GM12878 (cell line): Measurements from ENCODE around the gene MAST4. TPM values are rescaled to one million over a fixed set of nuclear protein-coding genes. Genes with fewer than 3 reads are reported as not detected.

Experiments used
- ATAC-seq: fragments of 200-7000 bp; cut with Tn5 transposase; 3 replicates; pipeline ENCODE4 v1.9.1; 2020; ENCODE audit warnings: mild to moderate bottlenecking, moderate library complexity
- BruUV-seq: library from RNA; stranded (reverse); fragments of 400-500 nt; replicated peaks from 2 replicates; lab custom pipeline; 2021; lab: Mats Ljungman, UMichigan
- CTCF ChIA-PET: fragments of 300-600 bp; sonication (Branson Sonifier 250); formaldehyde crosslinking; extraction: SDS; loops from one replicate; lab custom pipeline; 2021; ENCODE audit warnings: inconsistent platforms; lab: Yijun Ruan, JAX
- POLR2A ChIA-PET: fragments of 350-600 bp; formaldehyde crosslinking; extraction: SDS; loops from one replicate; lab custom pipeline; 2021; ENCODE audit warnings: inconsistent platforms; lab: Charles Lee
- RAD21 ChIA-PET: fragments of 300-600 bp; sonication (Branson Sonifier 250); formaldehyde crosslinking; loops from one replicate; lab custom pipeline; 2023; ENCODE audit warnings: antibody characterized with exemption; ENCODE audit not compliant: unreplicated experiment; lab: Charles Lee
- SMC1A ChIA-PET: fragments of 300-600 bp; sonication (Branson Sonifier 250); formaldehyde crosslinking; loops from one replicate; lab custom pipeline; 2023; ENCODE audit not compliant: unreplicated experiment, uncharacterized antibody; lab: Charles Lee
- DNase-seq: peaks from one replicate; pipeline ENCODE4 v3.0.0-alpha.2; 2011; ENCODE audit warnings: low read depth, low spot score
- FAIRE-seq: peaks from 3 replicates; lab custom pipeline; 2011; peaks lifted over from hg19 to GRCh38; lab: Jason Lieb, UNC
- H2AFZ ChIP-seq: 2 replicates; pipeline ENCODE4 v1.6.0; 2011; ENCODE audit warnings: low read depth, low read length, control low read depth; ENCODE audit not compliant: control insufficient read depth
- H3K27ac ChIP-seq: 2 replicates; pipeline ENCODE4 v1.5.1; 2011; ENCODE audit warnings: control low read depth; ENCODE audit not compliant: control insufficient read depth, insufficient read depth
- H3K27me3 ChIP-seq, 2 experiments: replicated peaks in 1 of 2; 2 replicates each; pipeline versions ENCODE4 v1.6.0 to v1.6.1; 2011; ENCODE audit warnings: low read length in 1 of 2; ENCODE audit not compliant: control insufficient read depth in 2 of 2, insufficient read depth in 2 of 2
- H3K36me3 ChIP-seq, 2 experiments: 2 replicates each; pipeline ENCODE4 v1.5.1; 2011; ENCODE audit warnings: low read length in 1 of 2; ENCODE audit not compliant: control insufficient read depth in 2 of 2, insufficient read depth in 2 of 2
- H3K4me1 ChIP-seq: 2 replicates; pipeline ENCODE4 v1.6.1; 2011; ENCODE audit warnings: mild to moderate bottlenecking, low read length, moderate library complexity, mixed read lengths; ENCODE audit not compliant: control insufficient read depth, insufficient read depth
- H3K4me2 ChIP-seq: 2 replicates; pipeline ENCODE4 v1.6.0; 2011; ENCODE audit warnings: control low read depth; ENCODE audit not compliant: control insufficient read depth, insufficient read depth
- H3K4me3 ChIP-seq: fragments of 200-600 bp; sonication (generic); 2 replicates; pipeline ENCODE4 v1.5.1; 2016
- H3K79me2 ChIP-seq: 2 replicates; pipeline ENCODE4 v1.6.0; 2011; ENCODE audit warnings: low read length; ENCODE audit not compliant: control insufficient read depth, insufficient read depth
- H3K9ac ChIP-seq: 2 replicates; pipeline ENCODE4 v1.8.0; 2011; ENCODE audit warnings: low read length, control low read depth, mixed read lengths; ENCODE audit not compliant: control insufficient read depth, insufficient read depth
- H3K9me3 ChIP-seq: replicated peaks from 3 replicates; pipeline ENCODE4 v1.5.1; 2011; ENCODE audit warnings: mild to moderate bottlenecking, low read length; ENCODE audit not compliant: control insufficient read depth, insufficient read depth
- H4K20me1 ChIP-seq: 2 replicates; pipeline ENCODE4 v1.6.0; 2011; ENCODE audit not compliant: control insufficient read depth, insufficient read depth
- ATF7 ChIP-seq: fragments of 450-650 bp; IDR thresholded peaks from 2 replicates; pipeline ENCODE4 v1.6.1; 2016; ENCODE audit warnings: low read depth, mild to moderate bottlenecking
- BCL11A ChIP-seq: IDR thresholded peaks from 2 replicates; pipeline ENCODE4 v1.6.1; 2011; ENCODE audit warnings: low read depth, low read length
- EGR1 ChIP-seq, 2 experiments: IDR thresholded peaks; 1 replicate in 1 of 2; 2 replicates in 1 of 2; pipeline ENCODE4 v1.6.1; 2011 to 2012; ENCODE audit warnings: low read depth in 2 of 2, low read length in 2 of 2, borderline replicate concordance in 1 of 2, mild to moderate bottlenecking in 1 of 2, moderate library complexity in 1 of 2
- HDAC2 ChIP-seq: fragments of 200-600 bp; sonication (generic); IDR thresholded peaks from 2 replicates; pipeline ENCODE4 v1.6.1; 2017
- HDAC6 ChIP-seq: fragments of 200-600 bp; sonication (generic); IDR thresholded peaks from one replicate; pipeline ENCODE4 v1.8.0; 2017; ENCODE audit warnings: antibody characterized with exemption; ENCODE audit not compliant: unreplicated experiment
- LARP7 ChIP-seq: fragments of 450-650 bp; IDR thresholded peaks from 2 replicates; pipeline ENCODE4 v1.6.1; 2017; ENCODE audit warnings: mild to moderate bottlenecking
- MTA3 ChIP-seq: IDR thresholded peaks from 2 replicates; pipeline ENCODE4 v1.6.1; 2012; ENCODE audit warnings: low read length, inconsistent platforms, borderline replicate concordance
- NFIC ChIP-seq: IDR thresholded peaks from 2 replicates; pipeline ENCODE4 v1.6.1; 2012; ENCODE audit warnings: low read depth, mild to moderate bottlenecking, inconsistent platforms, low read length, moderate library complexity
- NFYB ChIP-seq: IDR thresholded peaks from 2 replicates; pipeline ENCODE4 v1.6.1; 2011; ENCODE audit warnings: low read depth, mild to moderate bottlenecking, low read length, improper control_type of control experiment, moderate library complexity; ENCODE audit not compliant: insufficient read depth
- POLR2A ChIP-seq: IDR thresholded peaks from 2 replicates; pipeline ENCODE4 v1.6.1; 2011; ENCODE audit warnings: low read depth, mild to moderate bottlenecking, low read length
- SMAD5 ChIP-seq: IDR thresholded peaks from 2 replicates; pipeline ENCODE4 v1.6.1; 2016; ENCODE audit warnings: antibody characterized with exemption, low read depth
- SPI1 ChIP-seq: IDR thresholded peaks from 2 replicates; pipeline ENCODE4 v1.6.1; 2011; ENCODE audit warnings: low read depth, mild to moderate bottlenecking, low read length, moderate library complexity, borderline replicate concordance; ENCODE audit not compliant: insufficient read depth
- ZNF274 ChIP-seq: IDR thresholded peaks from one replicate; pipeline ENCODE4 v1.8.0; 2011; ENCODE audit not compliant: insufficient read length, insufficient read depth
- ZNF384 ChIP-seq: IDR thresholded peaks from 2 replicates; pipeline ENCODE4 v1.6.1; 2012; ENCODE audit warnings: low read depth, mild to moderate bottlenecking, low read length, improper control_type of control experiment, borderline replicate concordance
- ZZZ3 ChIP-seq: IDR thresholded peaks from 2 replicates; pipeline ENCODE4 v1.6.1; 2011; ENCODE audit warnings: low read depth; ENCODE audit not compliant: control insufficient read depth, insufficient read length
- WGBS: methylation state at CpG from one replicate; pipeline ENCODE4 v1.1.6; 2016; ENCODE audit warnings: low lambda C conversion rate; ENCODE audit not compliant: insufficient replicate concordance, insufficient coverage; ENCODE audit errors: missing lambda C conversion rate; 5-methylcytosine and 5-hydroxymethylcytosine counted together
- in situ Hi-C: fragments of 300-500 bp; cut with MboI; formaldehyde crosslinking; loops from 9 replicates; pipeline ENCODE4 v1.14.3; 2018; ENCODE audit warnings: mixed read lengths
- intact Hi-C: fragments of 100-400 bp; cut with micrococcal nuclease; formaldehyde crosslinking; loops from one replicate; pipeline ENCODE4 v1.14.2; 2022; ENCODE audit not compliant: unreplicated experiment
- polyA plus RNA-seq, 11 experiments: library from polyadenylated mRNA; depleted of rRNA in 4 of 11; unstranded in 6 of 11; stranded (reverse) in 5 of 11; fragments of >200 nt; fragmentation: Nextera tagmentation in 4 of 11; fragmentation: Illumina TruSeq in 1 of 11; extraction: Ambion mirVana in 4 of 11; extraction: Trizol in 1 of 11; gene quantifications; 1 replicate in 1 of 11; 2 replicates in 10 of 11; pipeline versions ENCODE4 v1.2.1 to v1.2.3, GENCODE V29; 2011 to 2016; ENCODE audit warnings: inconsistent platforms in 2 of 11, missing spikeins in 2 of 11, low read depth in 1 of 11
- total RNA-seq, 4 experiments: library from RNA; depleted of rRNA in 3 of 4; stranded (reverse); fragments of >200 nt in 3 of 4; fragmentation: Illumina TruSeq in 1 of 4; extraction: Trizol in 1 of 4; gene quantifications; 2 replicates each; pipeline versions ENCODE4 v1.2.1 to v1.2.3, GENCODE V29; 2013 to 2021
- TF ChIP-seq, protein P1 (sequence below): IDR thresholded peaks from 2 replicates; pipeline ENCODE4 v1.6.1; 2012; ENCODE audit warnings: improper control_type of control experiment, low read depth, low read length; ENCODE audit not compliant: insufficient replicate concordance

Gene MAST4
- total and polyA plus RNA-seq, 10 of the 15 experiments (the other 5 are each of a cell fraction or from before 2014, with no cell fraction given), result 0.02 to 1.6 (median 0.29) TPM; not detected in 1

DNA sequence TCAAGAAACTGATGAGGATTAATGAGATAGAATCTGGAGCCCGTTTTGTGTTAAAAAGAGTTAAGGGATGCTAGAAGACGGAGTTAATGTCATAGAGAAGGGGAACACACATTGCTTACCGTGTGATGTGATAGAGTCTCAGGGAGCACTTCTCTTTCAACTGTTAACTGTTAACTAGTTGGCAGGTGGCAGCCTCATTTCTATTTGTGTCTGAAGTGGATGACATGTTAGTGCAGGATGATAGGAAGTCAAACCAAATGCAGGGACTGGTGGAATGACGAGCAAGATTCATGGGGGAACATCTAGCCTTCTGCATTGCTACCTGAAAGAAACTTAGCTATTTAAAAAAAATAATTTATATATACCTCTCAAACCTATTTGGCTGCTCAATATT lies 222.7 kb downstream of the MAST4 start:
- RAD21 ChIA-PET, result no interaction called here
- FAIRE-seq, result no peak

More for the DNA sequence above, 222.7 kb downstream of the MAST4 start:
- Histone ChIP-seq H3K4me2 (no peak overlapping the region), H3K79me2 (no peaks in the 10 kb centered on the region), H3K4me1 (no peaks in the 10 kb centered on the region), H3K9ac (no peak overlapping the region), H3K27me3 (peaks cover 1 to 3% of the 10 kb centered on the region in 2 experiments; a peak in 2 of 4 replicates), H3K4me3 (no peak overlapping the region), H2AFZ (no peak overlapping the region), H3K9me3 (no peaks in the 10 kb centered on the region), H4K20me1 (no peaks in the 10 kb centered on the region), H3K27ac (no peak overlapping the region), H3K36me3 (no peaks in the 10 kb centered on the region)
- ATAC-seq (no peak), DNase-seq (no peak)
- TF ChIP-seq HDAC6, result no peak
- no peak for TF ChIP-seq ZZZ3
- TF ChIP-seq NFYB, result no peak
- TF ChIP-seq MTA3, result no peak
- no peak for TF ChIP-seq EGR1 (IDR thresholded peaks at IDR 0.05; ENCODE audit: borderline replicate concordance in 1 of 2, low read depth in 2 of 2, low read length in 2 of 2)
- TF ChIP-seq ZNF274, result no peak
- no peak for TF ChIP-seq BCL11A
- no peak for TF ChIP-seq ATF7
- no peak for TF ChIP-seq NFIC
- no peak for TF ChIP-seq SPI1
- TF ChIP-seq POLR2A, result no peak
- TF ChIP-seq ZNF384, result no peak
- no peak for TF ChIP-seq SMAD5
- no peak for TF ChIP-seq LARP7
- TF ChIP-seq, protein P1, sequence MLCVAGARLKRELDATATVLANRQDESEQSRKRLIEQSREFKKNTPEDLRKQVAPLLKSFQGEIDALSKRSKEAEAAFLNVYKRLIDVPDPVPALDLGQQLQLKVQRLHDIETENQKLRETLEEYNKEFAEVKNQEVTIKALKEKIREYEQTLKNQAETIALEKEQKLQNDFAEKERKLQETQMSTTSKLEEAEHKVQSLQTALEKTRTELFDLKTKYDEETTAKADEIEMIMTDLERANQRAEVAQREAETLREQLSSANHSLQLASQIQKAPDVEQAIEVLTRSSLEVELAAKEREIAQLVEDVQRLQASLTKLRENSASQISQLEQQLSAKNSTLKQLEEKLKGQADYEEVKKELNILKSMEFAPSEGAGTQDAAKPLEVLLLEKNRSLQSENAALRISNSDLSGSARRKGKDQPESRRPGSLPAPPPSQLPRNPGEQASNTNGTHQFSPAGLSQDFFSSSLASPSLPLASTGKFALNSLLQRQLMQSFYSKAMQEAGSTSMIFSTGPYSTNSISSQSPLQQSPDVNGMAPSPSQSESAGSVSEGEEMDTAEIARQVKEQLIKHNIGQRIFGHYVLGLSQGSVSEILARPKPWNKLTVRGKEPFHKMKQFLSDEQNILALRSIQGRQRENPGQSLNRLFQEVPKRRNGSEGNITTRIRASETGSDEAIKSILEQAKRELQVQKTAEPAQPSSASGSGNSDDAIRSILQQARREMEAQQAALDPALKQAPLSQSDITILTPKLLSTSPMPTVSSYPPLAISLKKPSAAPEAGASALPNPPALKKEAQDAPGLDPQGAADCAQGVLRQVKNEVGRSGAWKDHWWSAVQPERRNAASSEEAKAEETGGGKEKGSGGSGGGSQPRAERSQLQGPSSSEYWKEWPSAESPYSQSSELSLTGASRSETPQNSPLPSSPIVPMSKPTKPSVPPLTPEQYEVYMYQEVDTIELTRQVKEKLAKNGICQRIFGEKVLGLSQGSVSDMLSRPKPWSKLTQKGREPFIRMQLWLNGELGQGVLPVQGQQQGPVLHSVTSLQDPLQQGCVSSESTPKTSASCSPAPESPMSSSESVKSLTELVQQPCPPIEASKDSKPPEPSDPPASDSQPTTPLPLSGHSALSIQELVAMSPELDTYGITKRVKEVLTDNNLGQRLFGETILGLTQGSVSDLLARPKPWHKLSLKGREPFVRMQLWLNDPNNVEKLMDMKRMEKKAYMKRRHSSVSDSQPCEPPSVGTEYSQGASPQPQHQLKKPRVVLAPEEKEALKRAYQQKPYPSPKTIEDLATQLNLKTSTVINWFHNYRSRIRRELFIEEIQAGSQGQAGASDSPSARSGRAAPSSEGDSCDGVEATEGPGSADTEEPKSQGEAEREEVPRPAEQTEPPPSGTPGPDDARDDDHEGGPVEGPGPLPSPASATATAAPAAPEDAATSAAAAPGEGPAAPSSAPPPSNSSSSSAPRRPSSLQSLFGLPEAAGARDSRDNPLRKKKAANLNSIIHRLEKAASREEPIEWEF, result no peak
- TF ChIP-seq HDAC2, result no peak
- WGBS, result 48% methylated on average over 4 of the region's 4 CpGs
- CTCF ChIA-PET, result interaction anchor here (0.6 to 2.0 kb wide), 3 partner anchors 12 to 512 kb away, joined by 3 to 8 read pairs (median 6); no protein-coding TSS in a partner anchor
- no TSS peak for BruUV-seq
- intact Hi-C loops, result no loop called here
- POLR2A ChIA-PET, result no interaction called here
- in situ Hi-C loops, result loop anchor here (25.0 kb wide), 1 partner anchor 393 kb away; no protein-coding TSS in a partner anchor
- SMC1A ChIA-PET, result no interaction called here
